OCI-LY1 (cell line): ENCODE data around the gene ATP9B.

Experiments
- H2AFZ ChIP-seq: fragments of 200-600 bp; sonication (generic), shearing (Covaris generic); 2 replicates; pipeline ENCODE4 v1.6.0; 2014; ENCODE audit warnings: antibody characterized with exemption, mild to moderate bottlenecking, low read length
- H3F3A ChIP-seq: fragments of 200-600 bp; sonication (generic), shearing (Covaris generic); 2 replicates; pipeline ENCODE4 v1.6.0; 2014; ENCODE audit warnings: mild to moderate bottlenecking, antibody characterized with exemption, low read length, moderate library complexity; ENCODE audit not compliant: insufficient read depth
- H3K27ac ChIP-seq: fragments of 200-600 bp; sonication (generic); 2 replicates; pipeline ENCODE4 v1.5.1; 2014; ENCODE audit warnings: low read length, mixed run types, mild to moderate bottlenecking, low read depth; ENCODE audit not compliant: poor library complexity, severe bottlenecking
- H3K27me3 ChIP-seq: fragments of 200-600 bp; sonication (generic); 2 replicates; pipeline ENCODE4 v1.6.0; 2014; ENCODE audit warnings: antibody characterized with exemption, mild to moderate bottlenecking, low read length, moderate library complexity; ENCODE audit not compliant: insufficient read depth
- H3K36me3 ChIP-seq: fragments of 200-600 bp; sonication (generic); 2 replicates; pipeline ENCODE4 v1.6.1; 2014; ENCODE audit warnings: mild to moderate bottlenecking, antibody characterized with exemption, low read length, moderate library complexity, mixed read lengths; ENCODE audit not compliant: insufficient read depth
- H3K4me1 ChIP-seq: fragments of 200-600 bp; sonication (generic); 2 replicates; pipeline ENCODE4 v1.5.1; 2014; ENCODE audit warnings: mild to moderate bottlenecking, low read length, moderate library complexity; ENCODE audit not compliant: insufficient read depth, severe bottlenecking
- H3K4me2 ChIP-seq: fragments of 200-600 bp; sonication (generic), shearing (Covaris generic); 2 replicates; pipeline ENCODE4 v1.6.1; 2014; ENCODE audit warnings: low read length
- H3K4me3 ChIP-seq: fragments of 200-600 bp; sonication (generic); 2 replicates; pipeline ENCODE4 v1.5.1; 2014; ENCODE audit warnings: low read length, low read depth, mild to moderate bottlenecking, mixed read lengths; ENCODE audit not compliant: poor library complexity, severe bottlenecking
- H3K79me2 ChIP-seq: fragments of 200-600 bp; shearing (Covaris generic); 2 replicates; pipeline ENCODE4 v1.6.1; 2016; ENCODE audit warnings: mixed run types, low read length, mixed read lengths; ENCODE audit not compliant: insufficient read depth
- H3K9ac ChIP-seq: fragments of 200-600 bp; sonication (generic), shearing (Covaris generic); 2 replicates; pipeline ENCODE4 v1.6.1; 2014; ENCODE audit warnings: mild to moderate bottlenecking, low read length, mixed read lengths
- H3K9me2 ChIP-seq: fragments of 200-600 bp; sonication (generic), shearing (Covaris generic); 2 replicates; pipeline ENCODE4 v1.6.1; 2014; ENCODE audit warnings: low read depth, mild to moderate bottlenecking, low read length, mixed read lengths
- H3K9me3 ChIP-seq: fragments of 200-600 bp; shearing (Covaris generic); 2 replicates; pipeline ENCODE4 v1.6.1; 2014; ENCODE audit warnings: low read length, mixed read lengths
- H4K20me1 ChIP-seq: fragments of 200-600 bp; sonication (generic), shearing (Covaris generic); 2 replicates; pipeline ENCODE4 v1.6.0; 2016; ENCODE audit warnings: mild to moderate bottlenecking, low read length; ENCODE audit not compliant: insufficient read depth
- CTCF ChIP-seq: fragments of 200-600 bp; sonication (generic), shearing (Covaris generic); IDR thresholded peaks from 2 replicates; pipeline ENCODE4 v1.5.1; 2017; ENCODE audit warnings: mild to moderate bottlenecking, antibody characterized with exemption, low read length, moderate library complexity, mixed read lengths
- EZH2 ChIP-seq: fragments of 200-600 bp; sonication (generic), shearing (Covaris generic); IDR thresholded peaks from 2 replicates; pipeline ENCODE4 v1.8.0; 2017; ENCODE audit warnings: borderline replicate concordance, mixed run types, mild to moderate bottlenecking, antibody characterized with exemption, low read length, moderate library complexity, mixed read lengths

The ATP9B gene

GRCh38 chr18:79193826-79194225 lies 124.6 kb downstream of the ATP9B start:
- no peaks in the 10 kb centered on the region for H3K27me3 ChIP-seq
- no peak overlapping the region for H2AFZ ChIP-seq
- peaks cover 18% of the 10 kb centered on the region for H3K4me1 ChIP-seq
- H3K4me2 ChIP-seq = no peak overlapping the region
- H4K20me1 ChIP-seq = no peaks in the 10 kb centered on the region
- no peak overlapping the region for H3K27ac ChIP-seq
- H3K79me2 ChIP-seq = no peaks in the 10 kb centered on the region
- no peak overlapping the region for H3K9ac ChIP-seq
- TF ChIP-seq CTCF (no peak), EZH2 (no peak)
- H3K9me3 ChIP-seq = no peaks in the 10 kb centered on the region; the same call in 1 of the 2 replicates
- H3K9me2 ChIP-seq = no peaks in the 10 kb centered on the region
- no peaks in the 10 kb centered on the region for H3F3A ChIP-seq
- H3K4me3 ChIP-seq = no peak overlapping the region
- H3K36me3 ChIP-seq = peaks cover 35% of the 10 kb centered on the region; the same call in 1 of the 2 replicates

- H3K4me2 ChIP-seq = no peak overlapping the region
- H3K27me3 ChIP-seq = no peaks in the 10 kb centered on the region
- no peak overlapping the region for H3K4me3 ChIP-seq
- no peaks in the 10 kb centered on the region for H3K9me2 ChIP-seq
- H3K4me1 ChIP-seq = peaks cover 18% of the 10 kb centered on the region
- H3F3A ChIP-seq = no peaks in the 10 kb centered on the region
- H3K36me3 ChIP-seq = peaks cover 26% of the 10 kb centered on the region; the same call in 1 of the 2 replicates
- H2AFZ ChIP-seq = no peak overlapping the region
- H3K79me2 ChIP-seq = no peaks in the 10 kb centered on the region
- TF ChIP-seq CTCF (no peak), EZH2 (no peak)
- H3K27ac ChIP-seq = no peak overlapping the region
- H4K20me1 ChIP-seq = no peaks in the 10 kb centered on the region
- no peak overlapping the region for H3K9ac ChIP-seq
- no peaks in the 10 kb centered on the region; the same call in 1 of the 2 replicates for H3K9me3 ChIP-seq
Measured at GRCh38 chr18:79195716-79196683, 126.8 kb downstream of the ATP9B start.

- Histone ChIP-seq H3K79me2 (no peaks in the 10 kb centered on the region), H3K27ac (no peak overlapping the region), H3K9me3 (no peaks in the 10 kb centered on the region), H4K20me1 (no peaks in the 10 kb centered on the region), H3K4me3 (no peak overlapping the region), H3K9ac (no peak overlapping the region), H3K36me3 (peaks cover 24% of the 10 kb centered on the region; the same call in 1 of the 2 replicates), H3K9me2 (no peaks in the 10 kb centered on the region), H3F3A (no peaks in the 10 kb centered on the region), H2AFZ (no peak overlapping the region), H3K27me3 (no peaks in the 10 kb centered on the region), H3K4me2 (no peak overlapping the region), H3K4me1 (peaks cover 15% of the 10 kb centered on the region)
- no peak for TF ChIP-seq CTCF
- TF ChIP-seq EZH2 = no peak
Measured at GRCh38 chr18:79197531-79197930, 128.3 kb downstream of the ATP9B start.
